BLaER1 treated with 17β-estradiol and CSF1 and Interleukin-3, amounts not matched to agents 10 nM and 100 nM (cell line): ENCODE data around the gene FCER1G.

Experiments used
- H3K27ac ChIP-seq, 11 experiments: shearing (Covaris generic); formaldehyde crosslinking; 2 replicates each; pipeline ENCODE4 v1.8.1; 2022
- H3K27me3 ChIP-seq, 11 experiments: shearing (Covaris generic); formaldehyde crosslinking; 2 replicates each; pipeline ENCODE4 v1.8.1; 2022
- H3K36me3 ChIP-seq, 11 experiments: shearing (Covaris generic); formaldehyde crosslinking; 2 replicates each; pipeline ENCODE4 v1.8.1; 2022
- H3K4me1 ChIP-seq, 10 experiments: shearing (Covaris generic); formaldehyde crosslinking; 2 replicates each; pipeline ENCODE4 v1.8.1; 2022
- H3K4me2 ChIP-seq, 11 experiments: shearing (Covaris generic); formaldehyde crosslinking; 2 replicates each; pipeline ENCODE4 v1.8.1; 2022
- H3K4me3 ChIP-seq, 10 experiments: shearing (Covaris generic); formaldehyde crosslinking; 2 replicates each; pipeline ENCODE4 v1.8.1; 2022
- H3K9ac ChIP-seq, 11 experiments: shearing (Covaris generic); formaldehyde crosslinking; 2 replicates each; pipeline ENCODE4 v1.8.1; 2022
- H3K9me3 ChIP-seq, 11 experiments: shearing (Covaris generic); formaldehyde crosslinking; replicated peaks in 1 of 11; 2 replicates each; pipeline ENCODE4 v1.8.1; 2022
- H4K20me1 ChIP-seq, 11 experiments: shearing (Covaris generic); formaldehyde crosslinking; 2 replicates each; pipeline ENCODE4 v1.8.1; 2022
- Cebpa-rat ChIP-seq, 11 experiments: shearing (Covaris generic); IDR thresholded peaks; 2 replicates each; pipeline ENCODE4 v1.8.1; 2022

The FCER1G gene

DNA sequence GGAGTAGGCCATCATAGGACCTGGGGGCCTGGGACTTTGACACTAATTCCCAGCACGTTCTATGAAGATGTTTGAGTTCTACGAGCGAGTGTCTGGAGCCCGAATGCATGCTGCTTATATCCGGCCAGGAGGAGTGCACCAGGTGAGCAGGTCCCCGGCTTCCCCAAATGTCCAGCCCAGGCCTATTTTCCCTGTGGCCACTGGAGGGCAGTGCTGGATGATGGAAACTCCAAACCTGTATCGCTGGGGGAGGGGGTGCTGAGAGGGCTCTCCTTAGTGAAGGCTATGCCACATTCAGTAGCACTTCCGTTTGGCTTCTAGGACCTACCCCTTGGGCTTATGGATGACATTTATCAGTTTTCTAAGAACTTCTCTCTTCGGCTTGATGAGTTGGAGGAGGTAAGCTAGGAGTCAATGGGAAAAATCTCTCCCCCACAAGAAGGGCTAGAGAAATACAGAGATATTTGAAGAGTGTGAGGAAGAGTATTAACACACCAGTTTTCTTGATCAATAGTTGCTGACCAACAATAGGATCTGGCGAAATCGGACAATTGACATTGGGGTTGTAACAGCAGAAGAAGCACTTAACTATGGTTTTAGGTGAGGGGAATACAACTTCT is 5.2 kb upstream of the FCER1G start:
- Histone ChIP-seq H3K36me3 (peaks cover 85 to 100% (median 93%) of the 10 kb centered on the region in 11 experiments), H3K9me3 (no peaks in the 10 kb centered on the region), H3K27ac (no peak overlapping the region), H3K9ac (no peak overlapping the region), H3K4me3 (no peak overlapping the region), H3K27me3 (peaks cover 0 to 1% (median 0%) of the 10 kb centered on the region in 11 experiments; a peak in 4 of 22 replicates), H3K4me2 (peak overlapping the region in 5 of 11 experiments; percentile 1 to 62 (median 56); a peak in 9 of 22 replicates), H4K20me1 (peaks cover 0 to 43% (median 10%) of the 10 kb centered on the region in 11 experiments; a peak in 10 of 22 replicates), H3K4me1 (peaks cover 16 to 75% (median 27%) of the 10 kb centered on the region in 10 experiments)
- TF ChIP-seq Cebpa-rat (IDR thresholded peaks at IDR 0.05) = no peak

- H3K4me1 ChIP-seq = peaks cover 57 to 80% (median 61%) of the 10 kb centered on the region in 10 experiments
- H3K4me2 ChIP-seq = peak overlapping the region; percentile 77 to 100 (median 94)
- peak overlapping the region in 5 of 11 experiments; percentile 20 to 92 (median 83); a peak in 9 of 22 replicates for H3K27ac ChIP-seq
- peak overlapping the region in 5 of 10 experiments; percentile 44 to 81 (median 70); a peak in 9 of 20 replicates for H3K4me3 ChIP-seq
- H3K27me3 ChIP-seq = peaks cover 8 to 42% (median 38%) of the 10 kb centered on the region in 11 experiments; a peak in 21 of 22 replicates
- H3K36me3 ChIP-seq = peaks cover 52 to 66% (median 56%) of the 10 kb centered on the region in 11 experiments
- no peak for TF ChIP-seq Cebpa-rat (IDR thresholded peaks at IDR 0.05)
- H4K20me1 ChIP-seq = peaks cover 9 to 66% (median 30%) of the 10 kb centered on the region in 11 experiments; a peak in 18 of 22 replicates
- peak overlapping the region in 4 of 11 experiments; percentile 54 to 91 (median 87); a peak in 7 of 22 replicates for H3K9ac ChIP-seq
- H3K9me3 ChIP-seq = no peaks in the 10 kb centered on the region
Observed at GRCh38 chr1:161214369-161214768, 726 bp upstream of the FCER1G start.

DNA sequence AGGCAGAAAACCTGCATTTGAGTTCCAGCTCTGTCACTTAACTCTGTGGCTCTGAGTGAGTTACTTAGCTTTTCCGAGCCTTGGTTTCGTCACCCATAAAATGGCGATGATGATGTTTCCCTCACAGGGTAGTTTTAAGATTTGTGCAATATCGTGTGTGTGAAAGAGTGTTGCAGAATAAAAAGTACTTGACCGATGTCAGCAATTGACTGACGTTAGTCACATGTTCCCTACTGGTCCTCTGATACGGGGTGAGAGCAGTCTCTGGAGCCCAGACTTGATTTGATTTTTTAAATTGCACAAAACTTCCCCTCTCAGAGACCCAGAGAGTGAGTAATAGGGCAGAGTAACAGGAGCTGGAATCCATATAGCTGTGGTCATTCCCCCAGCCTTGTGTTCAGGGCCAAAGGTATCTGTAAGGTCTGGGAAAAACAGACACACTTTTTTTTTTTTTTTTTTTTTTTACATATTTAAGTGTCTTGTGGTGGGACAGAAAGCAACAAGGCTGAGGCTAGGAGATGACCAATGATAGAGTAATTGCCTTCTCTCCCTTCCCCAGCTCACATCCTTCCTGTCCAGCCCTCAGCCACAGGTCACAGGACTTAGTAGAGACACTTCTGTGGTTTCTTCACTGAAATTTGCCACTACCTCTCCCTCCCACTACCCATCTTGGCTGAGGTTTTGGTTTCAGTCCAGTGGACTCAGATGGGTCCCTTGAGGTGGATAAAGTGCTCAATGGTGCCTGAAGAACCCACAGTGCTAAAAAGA is 2.0 kb downstream of the FCER1G start:
- Histone ChIP-seq H3K27me3 (peaks cover 8 to 69% (median 65%) of the 10 kb centered on the region in 11 experiments; a peak in 21 of 22 replicates), H4K20me1 (peaks cover 0 to 52% (median 20%) of the 10 kb centered on the region in 11 experiments; a peak in 17 of 22 replicates), H3K9ac (peak overlapping the region in 5 of 11 experiments; percentile 23 to 91 (median 86); a peak in 10 of 22 replicates), H3K9me3 (no peaks in the 10 kb centered on the region), H3K4me1 (peaks cover 50 to 65% (median 53%) of the 10 kb centered on the region in 10 experiments), H3K4me3 (peak overlapping the region in 4 of 10 experiments; percentile 56 to 81 (median 74); a peak in 8 of 20 replicates), H3K27ac (peak overlapping the region in 5 of 11 experiments; percentile 20 to 92 (median 83); a peak in 9 of 22 replicates), H3K4me2 (peak overlapping the region; percentile 72 to 100 (median 91)), H3K36me3 (peaks cover 26 to 64% (median 28%) of the 10 kb centered on the region in 11 experiments)
- TF ChIP-seq Cebpa-rat (IDR thresholded peaks at IDR 0.05) = peak in 6 of 11 experiments; percentile 13 to 38 (median 28); a peak in 4 of 22 replicates

- TF ChIP-seq Cebpa-rat (IDR thresholded peaks at IDR 0.05) = no peak
- peak overlapping the region in 4 of 10 experiments; percentile 56 to 81 (median 74); a peak in 9 of 20 replicates for H3K4me3 ChIP-seq
- H3K27ac ChIP-seq = peak overlapping the region in 5 of 11 experiments; percentile 18 to 92 (median 83); a peak in 9 of 22 replicates
- H3K36me3 ChIP-seq = peaks cover 19 to 64% (median 21%) of the 10 kb centered on the region in 11 experiments
- H3K27me3 ChIP-seq = peaks cover 8 to 76% (median 72%) of the 10 kb centered on the region in 11 experiments; a peak in 21 of 22 replicates
- H4K20me1 ChIP-seq = peaks cover 0 to 47% (median 20%) of the 10 kb centered on the region in 11 experiments; a peak in 16 of 22 replicates
- H3K4me1 ChIP-seq = peaks cover 50 to 64% (median 54%) of the 10 kb centered on the region in 10 experiments
- H3K9me3 ChIP-seq = no peaks in the 10 kb centered on the region
- peak overlapping the region; percentile 72 to 100 (median 91) for H3K4me2 ChIP-seq
- H3K9ac ChIP-seq = peak overlapping the region in 5 of 11 experiments; percentile 23 to 91 (median 86); a peak in 9 of 22 replicates
Observed at GRCh38 chr1:161217831-161218230, 2.7 kb downstream of the FCER1G start.

GRCh38 chr1:161218301-161219077 is 3.4 kb downstream of the FCER1G start:
- Histone ChIP-seq H3K36me3 (peaks cover 12 to 63% (median 14%) of the 10 kb centered on the region in 11 experiments), H3K4me3 (peak overlapping the region in 4 of 10 experiments; percentile 56 to 81 (median 74); a peak in 9 of 20 replicates), H3K27ac (peak overlapping the region in 4 of 11 experiments; percentile 47 to 92 (median 79); a peak in 5 of 22 replicates), H3K9ac (peak overlapping the region in 4 of 11 experiments; percentile 62 to 91 (median 87); a peak in 7 of 22 replicates), H3K9me3 (no peaks in the 10 kb centered on the region), H3K4me2 (peak overlapping the region; percentile 72 to 100 (median 91)), H3K4me1 (peaks cover 50 to 58% (median 53%) of the 10 kb centered on the region in 10 experiments), H4K20me1 (peaks cover 0 to 47% (median 20%) of the 10 kb centered on the region in 11 experiments; a peak in 16 of 22 replicates), H3K27me3 (peaks cover 8 to 81% (median 72%) of the 10 kb centered on the region in 11 experiments; a peak in 21 of 22 replicates)
- TF ChIP-seq Cebpa-rat (IDR thresholded peaks at IDR 0.05) = no peak

DNA sequence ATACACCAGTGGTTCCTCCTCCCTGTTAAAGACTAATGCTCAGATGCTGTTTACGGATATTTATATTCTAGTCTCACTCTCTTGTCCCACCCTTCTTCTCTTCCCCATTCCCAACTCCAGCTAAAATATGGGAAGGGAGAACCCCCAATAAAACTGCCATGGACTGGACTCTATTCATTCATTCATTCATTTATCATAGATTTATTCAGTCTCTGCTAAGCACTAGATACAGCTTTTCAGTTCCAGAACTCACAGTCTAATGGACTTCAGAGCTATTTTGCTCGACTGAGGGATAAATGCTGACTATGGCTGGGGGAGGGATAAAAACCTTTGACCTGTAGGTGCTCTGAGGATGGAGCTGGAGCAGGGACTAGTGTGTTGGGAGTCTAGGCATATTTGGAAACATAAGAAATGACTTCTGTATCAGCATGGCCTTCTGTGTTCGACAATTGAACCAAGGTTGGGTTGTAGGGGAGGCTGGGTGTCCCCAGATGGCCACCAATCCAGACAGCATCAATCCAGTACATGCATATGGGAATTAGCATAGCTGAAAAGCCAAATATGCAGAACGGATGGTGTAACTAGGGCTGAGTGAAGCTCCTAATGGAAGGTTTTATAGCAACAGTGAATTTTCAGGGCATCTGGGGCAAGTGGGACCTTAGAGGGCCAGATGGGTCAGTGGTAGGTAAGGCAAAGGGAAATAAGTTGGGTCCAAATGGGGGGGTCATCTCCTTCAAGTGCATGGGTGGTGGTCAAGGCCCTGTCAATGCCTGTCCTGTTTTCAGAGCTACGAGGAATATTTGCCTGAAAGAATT is 4.2 kb downstream of the FCER1G start:
- Histone ChIP-seq H3K9me3 (no peaks in the 10 kb centered on the region), H3K4me1 (peaks cover 47 to 53% (median 51%) of the 10 kb centered on the region in 10 experiments), H3K4me3 (peak overlapping the region in 2 of 10 experiments; percentile 78 to 81; a peak in 3 of 20 replicates), H4K20me1 (peaks cover 0 to 40% (median 20%) of the 10 kb centered on the region in 11 experiments; a peak in 16 of 22 replicates), H3K36me3 (peaks cover 4 to 56% (median 7%) of the 10 kb centered on the region in 11 experiments; a peak in 19 of 22 replicates), H3K4me2 (peak overlapping the region in 10 of 11 experiments; percentile 17 to 100 (median 92); a peak in 15 of 22 replicates), H3K27ac (no peak overlapping the region), H3K27me3 (peaks cover 8 to 84% (median 72%) of the 10 kb centered on the region in 11 experiments; a peak in 21 of 22 replicates), H3K9ac (0 out of 22 replicates have a peak overlapping the region, but pooled peaks of 2 of the 11 experiments have one; percentile 88 to 91)
- TF ChIP-seq Cebpa-rat (IDR thresholded peaks at IDR 0.05) = no peak

DNA sequence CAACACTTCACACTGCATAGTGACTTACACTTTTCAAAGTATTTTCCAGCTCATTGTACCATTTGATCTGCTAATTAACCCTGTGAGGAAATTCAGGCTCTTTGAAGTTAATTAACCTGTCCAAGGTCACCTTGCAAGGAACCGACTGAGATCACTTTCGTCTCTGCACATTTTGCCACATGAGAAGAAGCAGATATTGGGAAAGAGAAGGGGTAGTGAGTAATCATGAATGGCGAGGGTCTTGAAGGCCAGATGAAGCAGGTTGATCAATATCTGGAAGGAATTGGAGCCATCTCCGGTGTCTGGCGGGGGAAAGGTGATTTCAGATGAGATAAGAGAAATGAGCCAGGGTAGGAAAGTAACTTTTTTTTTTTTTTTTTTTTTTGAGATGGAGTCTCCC is 4.9 kb downstream of the FCER1G start:
- Histone ChIP-seq H3K4me1 (peaks cover 42 to 54% (median 47%) of the 10 kb centered on the region in 10 experiments), H3K27ac (no peak overlapping the region), H3K27me3 (peaks cover 8 to 82% (median 72%) of the 10 kb centered on the region in 11 experiments; a peak in 21 of 22 replicates), H3K36me3 (peaks cover 0 to 56% (median 0%) of the 10 kb centered on the region in 11 experiments; a peak in 8 of 22 replicates), H4K20me1 (peaks cover 0 to 33% (median 20%) of the 10 kb centered on the region in 11 experiments; a peak in 16 of 22 replicates), H3K9me3 (no peaks in the 10 kb centered on the region), H3K4me2 (peak overlapping the region in 1 of 11 experiments; percentile 100; a peak in 2 of 22 replicates), H3K9ac (no peak overlapping the region), H3K4me3 (no peak overlapping the region)
- TF ChIP-seq Cebpa-rat (IDR thresholded peaks at IDR 0.05) = no peak
